Endothelial cell of umbilical vein (primary cell): ENCODE data around the gene RPRD1A. TPM values are rescaled to one million over a fixed set of nuclear protein-coding genes. Genes with fewer than 3 reads are reported as not detected.

Experiments
- BruUV-seq: library from RNA; stranded (reverse); fragments of 400-500 nt; replicated peaks from 2 replicates; lab custom pipeline; 2021; lab: Mats Ljungman, UMichigan
- CTCF ChIA-PET: fragments of 300-600, 350-600 bp; sonication (Branson Sonifier 250); formaldehyde crosslinking; loops from one replicate; lab custom pipeline; 2021; ENCODE audit warnings: antibody characterized with exemption, inconsistent platforms; lab: Charles Lee
- POLR2A ChIA-PET: fragments of 300-600, 350-600 bp; sonication (Branson Sonifier 250); formaldehyde crosslinking; loops from one replicate; lab custom pipeline; 2021; ENCODE audit warnings: antibody characterized with exemption, inconsistent platforms; lab: Charles Lee
- DNase-seq: peaks from one replicate; pipeline ENCODE4 v3.0.0-alpha.2; 2011; ENCODE audit warnings: low read depth, low spot score
- FAIRE-seq: peaks from 2 replicates; lab custom pipeline; 2011; peaks lifted over from hg19 to GRCh38; lab: Jason Lieb, UNC
- H2AFZ ChIP-seq: 2 replicates; pipeline ENCODE4 v1.6.0; 2012; ENCODE audit warnings: low read depth, low read length, control low read depth, inconsistent platforms
- H3K27ac ChIP-seq: 2 replicates; pipeline ENCODE4 v1.5.1; 2011; ENCODE audit warnings: low read depth, mild to moderate bottlenecking, control low read depth, low read length, moderate library complexity; ENCODE audit not compliant: insufficient read depth
- H3K27me3 ChIP-seq, 2 experiments: 2 replicates each; pipeline versions ENCODE4 v1.6.0 to v1.6.1; 2011; ENCODE audit warnings: low read length in 2 of 2, mixed read lengths in 1 of 2; ENCODE audit not compliant: control insufficient read depth in 2 of 2, insufficient read depth in 2 of 2
- H3K36me3 ChIP-seq, 2 experiments: 2 replicates in 1 of 2; 3 replicates in 1 of 2; pipeline ENCODE4 v1.5.1; 2011; ENCODE audit warnings: low read length in 2 of 2, mild to moderate bottlenecking in 1 of 2, moderate library complexity in 1 of 2; ENCODE audit not compliant: control insufficient read depth in 2 of 2, insufficient read depth in 2 of 2; ENCODE audit errors: extremely low read depth in 1 of 2
- H3K4me1 ChIP-seq: 3 replicates; pipeline ENCODE4 v1.5.1; 2011; ENCODE audit warnings: mild to moderate bottlenecking, low read length; ENCODE audit not compliant: control insufficient read depth, insufficient read depth; ENCODE audit errors: extremely low read depth
- H3K4me2 ChIP-seq: 2 replicates; pipeline ENCODE4 v1.6.1; 2011; ENCODE audit warnings: low read length, control low read depth, mixed read lengths; ENCODE audit not compliant: insufficient read depth
- H3K4me3 ChIP-seq, 3 experiments: fragments of 200-600 bp in 1 of 3; sonication (generic), shearing (Covaris generic) in 1 of 3; replicated peaks in 1 of 3; 2 replicates each; pipeline ENCODE4 v1.5.1; 2011 to 2016; ENCODE audit warnings: control low read depth in 3 of 3, low read length in 3 of 3, mild to moderate bottlenecking in 2 of 3, inconsistent platforms in 1 of 3, low read depth in 1 of 3, moderate library complexity in 1 of 3; ENCODE audit not compliant: insufficient read depth in 1 of 3
- H3K79me2 ChIP-seq: 2 replicates; pipeline ENCODE4 v1.6.0; 2012; ENCODE audit warnings: low read length, inconsistent platforms; ENCODE audit not compliant: control insufficient read depth, insufficient read depth
- H3K9ac ChIP-seq: replicated peaks from 2 replicates; pipeline ENCODE3; 2011; ENCODE audit warnings: low read length, control low read depth; ENCODE audit not compliant: insufficient read depth; ENCODE audit errors: extremely low read depth
- H3K9me1 ChIP-seq: replicated peaks from 3 replicates; pipeline ENCODE4 v1.6.0; 2011; ENCODE audit warnings: mild to moderate bottlenecking, low read length; ENCODE audit not compliant: control insufficient read depth, insufficient read depth; ENCODE audit errors: extremely low read depth
- H3K9me3 ChIP-seq: replicated peaks from 2 replicates; pipeline ENCODE4 v1.5.1; 2012; ENCODE audit warnings: low read length, inconsistent platforms; ENCODE audit not compliant: control insufficient read depth, insufficient read depth
- H4K20me1 ChIP-seq: replicated peaks from 2 replicates; pipeline ENCODE3; 2011; ENCODE audit warnings: mild to moderate bottlenecking, low read length; ENCODE audit not compliant: control insufficient read depth, insufficient read depth; ENCODE audit errors: extremely low read depth
- EZH2 ChIP-seq: IDR thresholded peaks from 2 replicates; pipeline ENCODE4 v1.6.1; 2012; ENCODE audit warnings: borderline replicate concordance, low read depth, mild to moderate bottlenecking, moderate library complexity, low read length, inconsistent platforms; ENCODE audit not compliant: severe bottlenecking
- FOS ChIP-seq: IDR thresholded peaks from 2 replicates; pipeline ENCODE4 v1.6.1; 2011; ENCODE audit warnings: mild to moderate bottlenecking, low read length, moderate library complexity, borderline replicate concordance; ENCODE audit not compliant: insufficient read depth
- GATA2 ChIP-seq: IDR thresholded peaks from 2 replicates; pipeline ENCODE4 v1.7.0; 2011; ENCODE audit warnings: low read depth, mild to moderate bottlenecking, moderate library complexity, mixed read lengths, low read length; ENCODE audit not compliant: insufficient read length, insufficient read depth
- JUN ChIP-seq: IDR thresholded peaks from 2 replicates; pipeline ENCODE4 v1.6.1; 2011; ENCODE audit warnings: borderline replicate concordance, low read depth; ENCODE audit not compliant: insufficient read length, insufficient read depth
- MAX ChIP-seq: IDR thresholded peaks from 2 replicates; pipeline ENCODE4 v1.6.1; 2011; ENCODE audit not compliant: insufficient read depth, insufficient read length
- MYC ChIP-seq: IDR thresholded peaks from one replicate; pipeline ENCODE4 v1.6.1; 2011; ENCODE audit warnings: mild to moderate bottlenecking, low read depth, low read length
- POLR2A ChIP-seq: IDR thresholded peaks from 2 replicates; pipeline ENCODE4 v1.6.1; 2012; ENCODE audit warnings: low read depth, mild to moderate bottlenecking, control low read depth, low read length
- POLR2AphosphoS5 ChIP-seq: IDR thresholded peaks from 2 replicates; pipeline ENCODE4 v1.6.1; 2012; ENCODE audit warnings: low read depth, mild to moderate bottlenecking, control low read depth, low read length, moderate library complexity; ENCODE audit not compliant: insufficient read depth
- dilution Hi-C: fragments of 300-500 bp; cut with MboI; formaldehyde crosslinking; loops from one replicate; pipeline ENCODE4 v1.15.0; 2019; ENCODE audit warnings: low sequenced_read_pairs; ENCODE audit not compliant: extremely low pct_ligation_motif_present
- intact Hi-C: fragments of 100-400 bp; cut with micrococcal nuclease; formaldehyde crosslinking; loops from one replicate; pipeline ENCODE4 v1.10.0; 2022
- polyA plus RNA-seq, 4 experiments: library from polyadenylated mRNA; depleted of rRNA in 3 of 4; stranded (reverse) in 3 of 4; unstranded in 1 of 4; fragments of >200 nt; gene quantifications; 2 replicates each; pipeline versions ENCODE4 v1.2.1 to v1.2.3, GENCODE V29; 2011 to 2012; ENCODE audit warnings: missing spikeins in 1 of 4
- total RNA-seq: library from RNA; stranded (reverse); gene quantifications from 2 replicates; pipeline ENCODE4 v1.2.3, GENCODE V29; 2021

RPRD1A gene
- total and polyA plus RNA-seq, 2 donors (not counting 3 experiments of a cell fraction or from before 2014, with no cell fraction given): 13.5 to 50.7 TPM

DNA sequence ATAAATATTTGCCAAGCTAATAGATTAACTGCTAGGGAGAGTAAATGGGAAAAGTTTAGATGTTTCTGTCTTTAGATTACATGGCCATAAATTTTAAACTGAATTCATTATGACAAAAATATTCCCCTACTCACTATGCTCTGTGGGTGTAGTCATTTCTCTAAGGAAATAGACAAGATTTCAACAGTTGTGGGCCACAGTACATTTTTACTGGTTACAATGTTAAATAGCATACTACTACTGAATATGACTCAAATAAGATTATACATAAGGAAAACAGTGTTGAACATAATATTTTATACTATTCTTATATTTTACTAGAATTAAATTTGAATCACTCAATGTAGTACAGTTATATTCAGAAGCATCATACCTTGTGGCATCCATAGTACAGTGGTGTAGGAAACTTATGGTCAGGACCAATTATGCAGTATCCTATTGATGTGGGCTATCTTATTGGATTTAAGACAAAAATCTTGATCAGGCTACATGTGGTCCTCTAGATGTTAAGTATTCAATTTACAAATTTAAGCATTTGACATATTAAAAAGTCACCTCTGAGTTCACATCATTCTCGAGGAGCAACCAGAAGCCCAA, 33.0 kb downstream of the RPRD1A start:
- H3K9ac ChIP-seq: no peak overlapping the region
- FAIRE-seq (no peak), DNase-seq (no peak)
- BruUV-seq: no TSS peak
- intact Hi-C loops (loop anchor here (2.0 to 5.0 kb wide), 2 partner anchors 94 to 263 kb away; partner anchors contain the start of genes ELP2, FHOD3 and SLC39A6), dilution Hi-C loops (no loop called here)
- no peaks in the 10 kb centered on the region for H3K36me3 ChIP-seq
- TF ChIP-seq FOS (no peak), MYC (no peak), JUN (no peak), MAX (no peak), EZH2 (no peak), POLR2A (no peak), GATA2 (no peak), POLR2AphosphoS5 (no peak)
- H3K4me1 ChIP-seq: peaks cover 22% of the 10 kb centered on the region
- CTCF ChIA-PET: interaction anchor here (0.6 to 1.8 kb wide), 5 partner anchors 14 to 250 kb away, joined by 3 to 7 read pairs (median 3); partner anchors contain the start of gene MOCOS
- POLR2A ChIA-PET: no interaction called here
- H3K27ac ChIP-seq: no peak overlapping the region
- H3K9me3 ChIP-seq: no peaks in the 10 kb centered on the region
- no peak overlapping the region for H2AFZ ChIP-seq
- H3K9me1 ChIP-seq: no peaks in the 10 kb centered on the region
- no peaks in the 10 kb centered on the region for H3K27me3 ChIP-seq
- H4K20me1 ChIP-seq: peaks cover 7% of the 10 kb centered on the region
- H3K79me2 ChIP-seq: peaks cover 27% of the 10 kb centered on the region
- H3K4me3 ChIP-seq: no peak overlapping the region
- no peak overlapping the region for H3K4me2 ChIP-seq
